Stimulated activated naive CD8-positive, alpha-beta T cell treated with anti-CD3 and anti-CD28 coated beads, Interleukin-15, amount 100 ng/mL, for 72 hours (primary cell): ENCODE data around the gene DNAJB12.
A peak's percentile ranks its signal among the peaks of the same experiment; 100 is the strongest.
"Not testable (repeated sequence)": the region's sequence is repeated elsewhere in the genome, so short reads cannot be mapped to it uniquely, and the experiment has no call there.

ENCODE experiments used
- ATAC-seq: fragments of 150-1000 bp; cut with Tn5 transposase; 2 replicates; pipeline ENCODE4 v1.10.0; 2021; ENCODE audit warnings: mild to moderate bottlenecking, moderate library complexity
- DNase-seq, 2 donors: peaks; one replicate each; pipeline ENCODE4 v3.0.0; 2021 to 2022
- H3K27ac Mint-ChIP-seq, 2 donors: one replicate each; pipeline ENCODE4 v1.8.0; 2022; ENCODE audit warnings: mild to moderate bottlenecking in 2 of 2, mixed read lengths in 2 of 2, moderate library complexity in 2 of 2
- H3K27me3 Mint-ChIP-seq: one replicate; pipeline ENCODE4 v1.8.0; 2022; ENCODE audit warnings: mixed read lengths
- H3K4me1 Mint-ChIP-seq: one replicate; pipeline ENCODE4 v1.8.0; 2022; ENCODE audit warnings: mild to moderate bottlenecking, mixed read lengths
- H3K4me3 Mint-ChIP-seq, 2 donors: one replicate each; pipeline ENCODE4 v1.8.0; 2022; ENCODE audit warnings: mild to moderate bottlenecking in 2 of 2, mixed read lengths in 2 of 2, moderate library complexity in 1 of 2
- H3K9me3 Mint-ChIP-seq, 2 donors: one replicate each; pipeline ENCODE4 v1.8.0; 2022; ENCODE audit warnings: mixed read lengths in 2 of 2

Gene DNAJB12

DNA sequence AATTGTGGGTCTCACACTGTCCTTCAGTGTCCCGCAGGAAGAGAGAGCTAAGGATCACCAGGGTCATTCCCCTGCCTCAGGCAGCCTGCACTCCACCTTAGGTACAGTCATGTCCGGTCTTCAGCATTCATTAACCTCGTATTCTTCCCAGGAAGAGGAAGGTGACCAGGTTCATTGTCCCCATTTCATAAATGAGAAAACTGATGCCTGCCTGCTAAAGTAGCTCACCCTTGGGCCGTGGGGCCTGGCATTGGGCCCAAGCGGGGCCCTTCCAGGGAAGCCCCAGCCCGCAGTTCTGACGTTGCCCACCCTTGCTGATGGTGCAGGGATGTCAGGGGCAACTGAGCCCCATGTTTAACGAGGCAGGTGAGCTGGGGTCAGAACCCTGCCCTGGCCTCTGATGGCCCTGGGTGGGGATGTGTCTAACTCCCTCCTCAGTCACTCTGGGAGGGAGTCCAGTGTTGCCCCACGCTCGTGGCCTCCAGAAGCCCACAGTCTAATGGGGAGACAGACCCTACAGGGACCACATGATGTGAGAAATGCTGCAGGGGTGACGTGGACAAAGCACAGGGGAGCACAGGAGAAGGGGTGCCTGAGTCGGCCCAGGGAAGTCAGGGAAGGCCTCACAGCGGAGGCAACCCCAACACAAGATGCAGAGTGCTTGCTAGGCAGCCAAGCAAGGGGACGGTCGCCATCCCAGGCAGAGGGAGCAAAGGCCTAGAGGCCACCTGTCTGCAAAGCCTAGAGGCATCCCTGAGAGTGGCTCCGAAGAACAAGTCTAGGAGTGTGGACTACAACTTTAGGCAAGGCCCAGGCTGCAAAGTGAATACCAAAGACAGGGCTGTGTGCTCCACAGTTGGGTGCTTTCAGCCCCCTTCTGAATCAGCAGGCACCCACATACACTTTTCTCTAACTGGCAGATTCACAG is 55.9 kb downstream of the DNAJB12 start:
- ATAC-seq (no peak), DNase-seq (no peak)
- Mint-ChIP-seq H3K9me3 (peaks cover 4 to 8% of the 10 kb centered on the region in 2 donors), H3K4me3 (peak overlapping the region; percentile 89 to 92), H3K27me3 (no peaks in the 10 kb centered on the region), H3K27ac (peak overlapping the region; percentile 100), H3K4me1 (peaks cover 80% of the 10 kb centered on the region)

DNA sequence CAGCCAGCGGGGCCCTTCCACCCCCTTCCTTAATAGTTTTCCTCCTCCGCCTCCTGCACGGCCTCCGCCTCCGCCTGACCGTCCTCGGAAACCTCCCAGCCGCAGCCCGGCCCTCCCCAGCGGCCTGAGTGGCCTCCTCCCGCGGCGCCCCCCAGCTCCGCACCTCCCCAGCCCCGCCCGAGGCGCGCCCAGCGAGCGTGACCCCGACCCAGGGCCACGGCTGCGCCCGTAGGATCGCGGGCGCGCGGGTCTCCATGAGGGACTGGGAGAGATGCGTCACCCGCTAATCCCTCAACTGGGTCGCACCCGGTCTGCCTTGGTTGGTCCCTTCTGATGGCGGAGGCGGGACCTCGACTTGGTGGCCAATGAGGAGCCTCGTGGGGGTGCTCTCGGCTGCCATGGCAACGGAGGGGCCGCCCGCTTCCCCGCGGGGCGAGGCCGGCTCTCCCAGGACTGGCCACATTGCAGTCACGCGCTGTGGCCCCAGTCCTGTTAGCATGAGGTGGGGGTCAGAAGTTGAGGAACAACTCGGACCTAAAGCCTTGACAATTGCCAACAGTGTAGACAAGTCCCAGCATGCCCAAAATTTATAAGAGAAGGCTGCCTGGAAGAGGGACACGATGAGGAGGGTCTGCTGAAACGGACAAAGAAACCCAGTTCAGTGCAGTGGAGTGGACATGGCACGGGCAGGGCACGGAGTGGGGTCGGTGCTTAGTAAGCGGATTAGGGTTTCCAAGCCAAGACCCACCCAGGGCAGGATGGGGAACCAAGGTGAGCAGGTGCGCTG is 56.7 kb downstream of the DNAJB12 start:
- H3K9me3 Mint-ChIP-seq: peaks cover 4 to 8% of the 10 kb centered on the region in 2 donors
- peak; percentile 90 to 97 for DNase-seq
- peak overlapping the region; percentile 100 for H3K27ac Mint-ChIP-seq
- no peaks in the 10 kb centered on the region for H3K27me3 Mint-ChIP-seq
- peak overlapping the region; percentile 89 to 92 for H3K4me3 Mint-ChIP-seq
- peak; percentile 80 for ATAC-seq
- peaks cover 80% of the 10 kb centered on the region for H3K4me1 Mint-ChIP-seq

DNA sequence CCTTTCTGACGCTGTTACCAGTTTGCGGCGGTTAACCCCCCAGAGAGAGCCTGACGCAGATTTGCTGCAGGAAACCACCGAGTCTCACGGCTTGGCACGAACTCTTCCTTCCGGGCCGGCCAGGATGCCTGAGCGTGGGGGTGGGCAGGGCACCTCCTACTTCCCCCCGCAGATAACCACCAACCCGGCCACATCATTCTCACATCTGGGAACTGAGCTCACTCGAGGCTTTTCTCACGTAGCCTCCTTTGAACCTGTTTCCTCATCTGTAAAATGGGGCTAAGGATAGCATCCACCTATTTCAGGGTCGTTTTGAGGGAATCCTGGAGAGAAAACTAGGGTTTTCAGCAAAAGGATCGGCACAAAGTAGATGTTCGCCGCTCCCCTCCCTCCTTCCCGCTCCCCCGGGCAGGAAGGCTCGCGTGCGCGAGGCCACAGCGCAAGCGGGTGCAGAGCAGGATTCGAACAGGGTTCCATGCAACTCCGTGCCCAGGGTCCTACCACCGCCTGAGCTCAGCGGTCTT is 57.4 kb downstream of the DNAJB12 start:
- DNase-seq (peak; percentile 97 to 99), ATAC-seq (peak; percentile 71)
- Mint-ChIP-seq H3K9me3 (peaks cover 4 to 8% of the 10 kb centered on the region in 2 donors), H3K4me1 (peaks cover 84% of the 10 kb centered on the region), H3K4me3 (peak overlapping the region; percentile 89 to 92), H3K27me3 (no peaks in the 10 kb centered on the region), H3K27ac (peak overlapping the region; percentile 100)

DNA sequence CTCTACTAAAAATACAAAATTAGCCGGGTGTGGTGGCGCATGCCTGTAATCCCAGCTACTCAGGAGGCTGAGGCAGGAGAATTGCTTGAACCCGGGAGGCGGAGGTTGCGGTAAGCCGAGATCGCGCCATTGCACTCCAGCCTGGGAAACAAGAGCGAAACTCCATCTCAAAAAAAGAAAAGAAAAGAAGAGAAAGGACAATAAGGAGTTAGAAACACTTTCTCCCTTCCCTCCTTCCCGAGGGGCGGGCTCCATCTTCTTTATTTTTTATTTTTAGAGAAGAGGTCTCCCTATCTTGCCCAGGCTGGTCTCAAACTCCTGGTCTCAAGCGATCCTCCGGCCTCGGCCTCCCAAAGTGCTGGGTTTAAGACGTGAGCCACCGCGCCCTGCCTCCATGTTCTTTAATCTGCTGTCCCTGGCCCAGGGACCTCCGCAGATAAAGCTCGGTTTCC is 57.9 kb downstream of the DNAJB12 start:
- peak overlapping the region; percentile 89 to 92 for H3K4me3 Mint-ChIP-seq
- H3K27ac Mint-ChIP-seq: peak overlapping the region; percentile 100
- not testable (repeated sequence) for ATAC-seq, H3K27me3 Mint-ChIP-seq, H3K9me3 Mint-ChIP-seq, DNase-seq
- H3K4me1 Mint-ChIP-seq: peaks cover 85% of the 10 kb centered on the region

DNA sequence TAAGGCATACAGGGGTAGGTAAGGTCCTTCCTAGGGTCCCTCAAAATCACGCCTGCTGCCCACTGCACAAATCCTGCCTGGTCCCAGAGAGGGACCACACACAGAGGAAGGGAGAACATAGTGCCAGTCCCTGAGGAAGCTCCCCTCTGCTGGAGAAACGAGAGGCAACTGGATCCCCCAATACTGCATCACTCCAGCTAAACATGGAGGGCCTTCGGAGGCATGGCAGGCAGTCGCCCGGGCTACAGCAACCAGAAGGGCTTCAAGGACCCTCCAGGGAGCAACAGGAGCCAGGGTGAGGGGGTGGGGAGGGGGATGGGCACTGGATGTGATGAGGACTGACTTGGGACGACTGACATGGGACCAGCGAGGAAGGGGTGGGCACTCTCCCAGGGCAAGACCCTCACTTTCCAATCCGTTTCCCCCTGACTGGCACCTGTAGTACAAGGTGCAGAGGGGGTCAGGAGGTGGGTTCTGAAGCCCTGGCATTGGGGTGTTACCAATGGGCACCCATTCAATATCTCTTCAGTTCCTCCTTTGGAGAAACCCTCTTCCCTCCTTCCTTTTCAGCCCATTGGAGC is 59.3 kb downstream of the DNAJB12 start:
- no peak for ATAC-seq
- H3K9me3 Mint-ChIP-seq: no peaks in the 10 kb centered on the region
- no peak for DNase-seq
- H3K4me1 Mint-ChIP-seq: peaks cover 87% of the 10 kb centered on the region
- H3K27ac Mint-ChIP-seq: peak overlapping the region; percentile 100
- no peaks in the 10 kb centered on the region for H3K27me3 Mint-ChIP-seq
- peak overlapping the region; percentile 89 to 92 for H3K4me3 Mint-ChIP-seq

DNA sequence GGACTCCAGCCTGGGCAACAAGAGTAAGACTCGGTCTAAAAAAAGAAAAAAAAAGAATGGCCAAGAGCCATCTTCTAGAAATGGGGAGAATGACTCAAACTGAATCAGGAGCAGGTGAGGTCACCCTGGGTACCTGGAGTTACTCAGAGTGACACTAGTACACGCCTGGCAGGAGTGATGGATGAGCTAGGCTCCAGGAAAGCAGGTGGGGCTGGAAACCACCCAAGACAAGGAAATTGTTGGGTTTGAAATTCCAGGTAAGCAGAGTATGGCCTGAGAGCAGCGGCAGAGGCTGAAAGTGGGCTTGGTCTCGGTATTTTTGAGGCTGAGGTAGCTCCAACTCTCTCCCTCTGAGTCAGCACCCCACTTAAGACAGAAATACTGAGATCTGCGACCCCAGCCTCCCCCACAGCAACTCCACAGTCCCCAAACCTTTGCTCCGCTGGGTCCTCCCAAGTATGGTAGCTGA is 62.5 kb downstream of the DNAJB12 start:
- peak overlapping the region; percentile 94 to 100 for H3K27ac Mint-ChIP-seq
- no peaks in the 10 kb centered on the region for H3K27me3 Mint-ChIP-seq
- ATAC-seq: peak; percentile 67
- no peaks in the 10 kb centered on the region for H3K9me3 Mint-ChIP-seq
- peak; percentile 65 to 88 for DNase-seq
- peaks cover 68% of the 10 kb centered on the region for H3K4me1 Mint-ChIP-seq
- peak overlapping the region; percentile 70 to 78 for H3K4me3 Mint-ChIP-seq

DNA sequence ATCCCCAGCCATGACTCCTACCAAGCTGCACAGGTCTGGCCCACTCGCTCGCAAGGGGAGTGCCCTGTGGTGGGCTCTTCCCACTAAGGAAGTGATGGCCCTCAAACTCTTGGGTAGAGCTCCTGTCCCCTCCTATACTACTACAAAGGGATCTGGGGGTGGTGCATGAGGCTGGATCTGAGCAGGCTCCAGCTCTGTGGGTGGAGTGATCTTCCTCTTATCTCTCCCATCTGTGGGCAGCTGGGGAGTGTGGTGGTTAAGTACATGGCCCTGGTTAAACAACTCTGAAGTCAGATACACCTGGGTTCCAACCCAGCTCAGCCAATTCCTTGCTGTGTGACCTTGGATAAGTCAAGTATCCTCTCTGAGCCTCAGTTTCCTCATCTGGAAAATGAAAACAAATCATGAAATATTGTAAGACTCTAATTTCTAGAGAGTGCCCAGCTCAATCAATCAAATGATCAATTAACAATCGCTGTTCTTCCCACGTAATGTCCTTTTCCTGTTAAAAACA is 63.6 kb downstream of the DNAJB12 start:
- DNase-seq (no peak), ATAC-seq (no peak)
- H3K4me1 Mint-ChIP-seq: peaks cover 63% of the 10 kb centered on the region
- peak overlapping the region; percentile 72 to 94 for H3K27ac Mint-ChIP-seq
- H3K27me3 Mint-ChIP-seq: no peaks in the 10 kb centered on the region
- no peaks in the 10 kb centered on the region for H3K9me3 Mint-ChIP-seq
- peak overlapping the region; percentile 70 to 78 for H3K4me3 Mint-ChIP-seq

DNA sequence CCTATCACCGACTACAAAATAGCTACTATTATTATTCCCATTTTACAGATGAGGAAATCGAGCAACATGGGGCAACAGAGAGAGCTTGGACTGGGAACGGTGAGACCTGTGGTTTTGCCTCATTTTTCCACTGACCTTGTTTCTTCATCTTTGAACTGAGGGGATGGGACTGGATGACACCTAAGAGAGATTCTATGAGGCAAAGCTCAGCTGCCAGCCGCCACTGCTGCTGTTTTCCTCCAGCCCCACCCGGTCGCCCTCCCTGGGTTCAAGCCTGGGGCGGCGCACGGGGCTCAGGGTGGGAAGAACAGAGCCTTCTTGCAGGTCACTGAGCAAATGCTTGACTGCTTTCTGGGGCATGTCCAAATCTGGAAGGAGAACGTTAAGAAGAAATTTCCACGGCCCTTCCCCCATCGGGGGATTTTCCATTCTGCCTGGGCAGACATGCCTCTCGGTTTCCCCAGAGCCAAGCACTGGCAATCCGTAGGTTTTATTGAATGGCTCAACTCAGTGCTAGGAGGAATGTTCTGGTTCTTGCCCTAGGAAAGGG is 68.7 kb downstream of the DNAJB12 start:
- H3K27me3 Mint-ChIP-seq: no peaks in the 10 kb centered on the region
- no peak for DNase-seq
- H3K9me3 Mint-ChIP-seq: no peaks in the 10 kb centered on the region
- ATAC-seq: no peak
- peaks cover 24% of the 10 kb centered on the region for H3K4me1 Mint-ChIP-seq
- H3K27ac Mint-ChIP-seq: no peak overlapping the region
- peak overlapping the region in 1 of 2 donors; percentile 24 for H3K4me3 Mint-ChIP-seq

DNA sequence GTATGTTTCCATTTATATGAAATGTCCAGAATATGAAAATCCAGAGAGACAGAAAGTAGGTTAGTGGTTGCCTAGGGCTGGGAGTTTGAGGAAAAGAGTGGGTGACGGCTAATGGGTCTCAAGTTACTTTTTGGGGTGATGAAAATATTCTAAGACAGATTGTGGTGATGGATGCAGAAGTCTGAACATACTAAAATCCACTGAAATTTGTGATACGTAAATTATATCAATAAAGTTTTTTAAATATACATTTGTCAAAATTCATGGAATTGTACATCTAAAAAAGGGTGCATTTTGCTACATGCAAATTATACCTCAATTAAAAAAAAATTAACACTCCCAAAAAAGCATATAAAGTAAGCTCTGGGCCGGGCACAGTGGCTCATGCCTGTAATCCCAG is 71.6 kb downstream of the DNAJB12 start:
- H3K4me1 Mint-ChIP-seq: peaks cover 40% of the 10 kb centered on the region
- H3K27ac Mint-ChIP-seq: no peak overlapping the region
- no peak overlapping the region for H3K4me3 Mint-ChIP-seq
- no peak for ATAC-seq
- DNase-seq: no peak
- no peaks in the 10 kb centered on the region for H3K9me3 Mint-ChIP-seq
- no peaks in the 10 kb centered on the region for H3K27me3 Mint-ChIP-seq
